ENCODE measurements around the gene PCSK1. TPM values are rescaled to one million over a fixed set of nuclear protein-coding genes. Genes with fewer than 3 reads are reported as not detected.

The PCSK1 gene
- total and polyA plus RNA-seq, 2 of the 4 experiments (the other 2 are of a cell fraction), result not detected

- TF ChIP-seq NFE2L2 (IDR thresholded peaks at IDR 0.05; ENCODE audit: low read depth, low read length) (no peak), POLR2A (IDR thresholded peaks at IDR 0.05; ENCODE audit: low read depth, low read length) (no peak), FOS (IDR thresholded peaks at IDR 0.05; ENCODE audit: low read depth, low read length) (no peak), BHLHE40 (IDR thresholded peaks at IDR 0.05; ENCODE audit: low read depth, low read length) (no peak), CHD1 (IDR thresholded peaks at IDR 0.05; ENCODE audit: low read depth, low read length) (no peak), MAZ (IDR thresholded peaks at IDR 0.05; ENCODE audit: borderline replicate concordance, low read depth, low read length) (no peak), RAD21 (IDR thresholded peaks at IDR 0.05; ENCODE audit: low read length) (no peak), CTCF (conservative IDR thresholded peaks at IDR 0.05; ENCODE audit: low read depth, low read length) (no peak), RFX5 (IDR thresholded peaks at IDR 0.05; ENCODE audit: low read depth, low read length) (no peak)
- ATAC-seq (ENCODE audit: low read depth), result no peak
Measured at GRCh38 chr5:96478983-96479382, 45.9 kb upstream of the PCSK1 start.

More at GRCh38 chr5:96478983-96479382, 45.9 kb upstream of the PCSK1 start:
- Histone ChIP-seq H3K36me3 (ENCODE audit: control insufficient read depth, insufficient read depth, low read length) (no peaks in the 10 kb centered on the region), H3K27ac (ENCODE audit: insufficient read depth, low read length) (no peak overlapping the region), H3K4me2 (ENCODE audit: low read depth, low read length) (no peak overlapping the region), H3K9me1 (ENCODE audit: insufficient read depth, low read length) (no peaks in the 10 kb centered on the region), H3K14ac (replicated peaks; ENCODE audit: low read depth, low read length) (no peak overlapping the region), H2BK5ac (ENCODE audit: low read depth, low read length, poor library complexity, severe bottlenecking) (no peak overlapping the region), H3K27me3 (ENCODE audit: control insufficient read depth, insufficient read depth, low read length) (peaks cover 2% of the 10 kb centered on the region; the same call in 1 of the 2 replicates), H3K23ac (ENCODE audit: low read depth, low read length) (no peak overlapping the region), H2BK15ac (ENCODE audit: low read depth, low read length) (no peak overlapping the region), H2AFZ (replicated peaks; ENCODE audit: low read length, poor library complexity) (no peak overlapping the region), H2AK5ac (ENCODE audit: low read depth, low read length) (no peak overlapping the region), H2AK9ac (replicated peaks; ENCODE audit: low read depth, low read length, poor library complexity) (no peak overlapping the region), H3K18ac (ENCODE audit: low read depth, low read length) (no peak overlapping the region), H3K4ac (ENCODE audit: low read depth, low read length) (no peak overlapping the region), H3K79me1 (ENCODE audit: low read depth in 1 of 2, low read length in 2 of 2) (no peaks in the 10 kb centered on the region), H2BK20ac (ENCODE audit: low read depth, low read length) (no peak overlapping the region), H4K8ac (ENCODE audit: low read depth in 2 of 2, low read length in 2 of 2) (no peak overlapping the region), H4K20me1 (ENCODE audit: insufficient read depth, low read length) (no peaks in the 10 kb centered on the region), H2BK120ac (ENCODE audit: low read depth, low read length) (no peak overlapping the region), H4K91ac (ENCODE audit: insufficient read depth, low read depth, low read length) (no peak overlapping the region), H3K9me3 (ENCODE audit: control insufficient read depth, insufficient read depth, low read length) (no peaks in the 10 kb centered on the region), H3K9ac (ENCODE audit: low read depth, low read length) (no peak overlapping the region), H4K5ac (ENCODE audit: low read depth, low read length) (no peak overlapping the region), H3K4me1 (ENCODE audit: control insufficient read depth, insufficient read depth, low read length) (no peaks in the 10 kb centered on the region), H3K56ac (ENCODE audit: extremely low read depth, insufficient read depth, low read length) (no peak overlapping the region), H3K4me3 (ENCODE audit: insufficient read depth, low read depth, low read length) (no peak overlapping the region)
- in situ Hi-C loops (cut with MboI; ENCODE audit: low sequenced_read_pairs), result no loop called here
- ChIA-PET CTCF (interaction anchor here (0.6 to 0.7 kb wide), 2 partner anchors 13 to 36 kb away, joined by 3 to 4 read pairs; no protein-coding TSS in a partner anchor), POLR2A (ENCODE audit: unreplicated experiment) (no interaction called here)
- WGBS, 2 experiments (ENCODE audit: extremely low coverage in 2 of 2, insufficient read length in 1 of 2), result no CpG with 5 or more reads among the region's 1 CpG
- intact Hi-C loops (cut with micrococcal nuclease), result loop anchor here (5.0 kb wide), 1 partner anchor 37 kb away; no protein-coding TSS in a partner anchor
- no TSS peak for BruUV-seq (replicated peaks)
- dilution Hi-C loops (cut with HindIII; ENCODE audit: low sequenced_read_pairs, unreplicated experiment), result no loop called here
- DNase-seq, result no peak
